Gastrocnemius medialis (tissue), 4 donors: ENCODE results near the gene RHOV.

ENCODE experiments used
- CTCF ChIP-seq, 5 experiments: fragments of 450-650 bp in 3 of 5; fragments of 200-600 bp in 2 of 5; sonication (generic) in 2 of 5; IDR thresholded peaks in 4 of 5; conservative IDR thresholded peaks in 1 of 5; 1 replicate in 4 of 5; 2 replicates in 1 of 5; pipeline ENCODE4 v1.5.1; 2016 to 2019; ENCODE audit warnings: antibody characterized with exemption in 5 of 5, mild to moderate bottlenecking in 3 of 5, moderate library complexity in 3 of 5
- POLR2A ChIP-seq, 2 donors: fragments of 450-650 bp; IDR thresholded peaks; one replicate each; pipeline ENCODE4 v1.6.1; 2017; ENCODE audit warnings: antibody characterized with exemption in 2 of 2, mild to moderate bottlenecking in 2 of 2, moderate library complexity in 2 of 2

GRCh38 chr15:40853241-40853890, 20.7 kb downstream of the RHOV start:
- TF ChIP-seq POLR2A (IDR thresholded peaks at IDR 0.05) (no peak), CTCF (IDR thresholded peaks at IDR 0.05 in 4 of 5, conservative IDR thresholded peaks at IDR 0.05 in 1 of 5) (no peak)
